ENCODE measurements around the gene CENPN. TPM values are rescaled to one million over a fixed set of nuclear protein-coding genes. Genes with fewer than 3 reads are reported as not detected.

CENPN gene
- total RNA-seq, 1 experiment from 2014 or later = 78.6 TPM

DNA sequence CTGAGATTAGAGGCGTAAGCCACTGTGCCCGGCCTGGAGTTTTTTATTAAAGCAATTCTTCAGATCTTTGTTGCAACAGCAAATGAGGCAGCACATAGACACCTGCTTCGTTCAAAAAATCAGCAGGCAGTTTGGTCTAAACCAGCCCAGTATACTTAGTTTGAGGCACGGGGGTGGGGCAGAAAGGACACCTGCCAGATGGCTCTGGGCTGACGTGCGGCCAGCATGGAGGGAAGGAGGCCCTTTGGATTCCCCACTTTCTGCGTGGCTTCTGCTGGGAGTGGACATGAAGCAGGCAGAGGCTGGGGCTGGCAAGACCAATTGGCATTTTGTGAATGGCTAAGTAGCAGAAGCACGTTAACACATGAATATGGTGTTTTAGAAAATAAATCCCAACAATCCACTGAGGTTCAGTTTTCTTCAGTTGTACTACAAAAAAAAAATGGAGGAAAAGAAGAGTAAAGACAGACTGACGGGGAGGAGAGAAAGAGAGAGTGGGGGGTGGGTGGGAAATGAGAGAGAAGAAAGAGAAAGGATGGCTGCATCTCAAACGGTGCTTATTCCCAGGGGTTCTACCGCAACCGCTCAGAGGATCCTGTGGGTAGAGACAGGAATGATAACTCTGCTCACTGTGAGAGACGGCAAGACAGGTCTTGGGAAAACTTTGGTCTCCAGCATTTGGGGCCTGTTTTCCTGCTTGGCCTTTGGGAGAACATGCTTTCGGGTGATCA lies 53.7 kb downstream of the CENPN start:
- no peak overlapping the region for H3K4me2 ChIP-seq (ENCODE audit: insufficient read depth, insufficient read length, low read length)
- H3K4me3 Mint-ChIP-seq = no peak overlapping the region
- no peak for DNase-seq

More for the DNA sequence above, 53.7 kb downstream of the CENPN start:
- H2BK20ac ChIP-seq (ENCODE audit: low read depth, low read length, poor library complexity, severe bottlenecking) = no peak overlapping the region
- no peaks in the 10 kb centered on the region for H3K9me3 ChIP-seq (ENCODE audit: control insufficient read depth, low read depth, low read length)
- H4K5ac ChIP-seq (ENCODE audit: insufficient read length, low read depth, low read length) = no peak overlapping the region
- no peak overlapping the region for H3K18ac ChIP-seq (ENCODE audit: insufficient read length, low read depth, low read length)
- Mint-ChIP-seq H3K4me1 (peaks cover 12 to 19% of the 10 kb centered on the region in 2 experiments), H3K27ac (peak overlapping the region in 2 of 3 experiments; percentile 37 to 81; a peak in 5 of 7 replicates), H3K36me3 (ENCODE audit: insufficient read depth in 1 of 3, low read depth in 3 of 3) (no peaks in the 10 kb centered on the region), H3K9me3 (no peaks in the 10 kb centered on the region), H3K27me3 (ENCODE audit: low read depth) (no peaks in the 10 kb centered on the region; the same call in 1 of the 2 replicates)
- no peak overlapping the region for H3K56ac ChIP-seq (ENCODE audit: insufficient read length, low read depth, low read length)
- H3K23me2 ChIP-seq (ENCODE audit: insufficient read length, low read depth, low read length, poor library complexity, severe bottlenecking) = no peaks in the 10 kb centered on the region
- no CpG with 5 or more reads among the region's 14 CpGs for WGBS (ENCODE audit: extremely low coverage, insufficient read length, low lambda C conversion rate)
- no peaks in the 10 kb centered on the region for H3K79me1 ChIP-seq (ENCODE audit: insufficient read depth, low read depth, low read length, poor library complexity, severe bottlenecking)
- H3K27ac ChIP-seq (ENCODE audit: insufficient read length, low read depth, low read length) = no peak overlapping the region
- H3K23ac ChIP-seq (ENCODE audit: insufficient read length, low read depth, low read length) = no peak overlapping the region
- H3K4me1 ChIP-seq (ENCODE audit: insufficient read depth, low read length) = no peaks in the 10 kb centered on the region; the same call in 1 of the 2 replicates
- H4K8ac ChIP-seq (replicated peaks; ENCODE audit: insufficient read length, low read depth, low read length) = no peak overlapping the region
- H3K9ac ChIP-seq (ENCODE audit: extremely low read depth, insufficient read length, low read length) = no peak overlapping the region
- H2AK5ac ChIP-seq (ENCODE audit: insufficient read length, low read length) = no peak overlapping the region
- no peak overlapping the region for H3T11ph ChIP-seq (ENCODE audit: low read length)
- H2BK120ac ChIP-seq (ENCODE audit: low read depth, low read length, poor library complexity, severe bottlenecking) = no peak overlapping the region
- H4K91ac ChIP-seq (ENCODE audit: insufficient read length, low read depth, low read length) = no peak overlapping the region
- H3K4ac ChIP-seq (ENCODE audit: low read depth, low read length) = no peak overlapping the region
- no peak for TF ChIP-seq CTCF (conservative IDR thresholded peaks at IDR 0.05)
- no peaks in the 10 kb centered on the region for H4K20me1 ChIP-seq (ENCODE audit: control insufficient read depth, insufficient read depth, insufficient read length)
- no peak overlapping the region for H2BK5ac ChIP-seq (ENCODE audit: insufficient read length, low read length)
- no peak overlapping the region for H2AFZ ChIP-seq (ENCODE audit: low read length)
- no peaks in the 10 kb centered on the region for H3K79me2 ChIP-seq (ENCODE audit: insufficient read depth, low read length)
- H2BK12ac ChIP-seq (ENCODE audit: insufficient read length, low read depth, low read length) = no peak overlapping the region
- no peak overlapping the region for H3K14ac ChIP-seq (ENCODE audit: insufficient read depth, low read length)
- H3K27me3 ChIP-seq (ENCODE audit: insufficient read depth, low read length) = no peaks in the 10 kb centered on the region
- H2BK15ac ChIP-seq (ENCODE audit: low read depth, low read length) = no peak overlapping the region
